GM12891 (cell line): ENCODE data around the gene MAPK8IP1.

ENCODE experiments used
- POLR2A ChIP-seq: IDR thresholded peaks from 2 replicates; pipeline ENCODE4 v1.6.1; 2011; ENCODE audit warnings: low read depth, low read length, control low read depth
- TAF1 ChIP-seq: IDR thresholded peaks from 2 replicates; pipeline ENCODE4 v1.6.1; 2011; ENCODE audit warnings: low read depth, low read length, control low read depth

GRCh38 chr11:45936511-45937054, 51.1 kb downstream of the MAPK8IP1 start:
- TF ChIP-seq POLR2A (no peak), TAF1 (no peak)
